ENCODE data around the gene KDM7A. TPM values are rescaled to one million over a fixed set of nuclear protein-coding genes. Genes with fewer than 3 reads are reported as not detected.

The KDM7A gene
- total RNA-seq, 2 experiments from 2014 or later: 43.3 to 46.5 TPM

DNA sequence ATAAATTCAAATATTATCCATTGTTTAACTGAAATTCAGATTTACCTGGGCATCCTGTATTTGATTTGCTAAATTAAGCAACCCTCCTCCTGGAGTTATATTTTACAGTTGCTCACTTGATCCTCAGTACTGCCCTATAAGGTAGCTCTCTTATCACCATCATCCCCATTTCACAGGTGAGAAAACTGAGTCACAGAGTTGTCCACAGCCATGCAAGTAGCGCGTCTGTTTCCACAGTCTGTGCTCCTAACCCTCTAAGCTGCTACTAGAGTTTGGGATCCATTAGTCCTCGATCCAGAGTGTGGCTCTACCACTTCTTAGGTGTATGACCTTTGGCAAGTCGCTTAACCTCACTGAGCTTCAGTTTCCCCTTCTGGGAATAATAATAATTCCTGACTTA lies 34.9 kb upstream of the KDM7A start:
- intact Hi-C loops (cut with DNase I, micrococcal nuclease): no loop called here
- H3K4me1 Mint-ChIP-seq (ENCODE audit: low read depth): peaks cover 63% of the 10 kb centered on the region
- CTCF ChIA-PET: no interaction called here

GRCh38 chr7:140209866-140210609 lies 33.3 kb upstream of the KDM7A start:
- intact Hi-C loops (cut with DNase I, micrococcal nuclease): no loop called here
- ChIA-PET CTCF (interaction anchor here (1.1 kb wide), 1 partner anchor 10 kb away, joined by 3 read pairs; no protein-coding TSS in a partner anchor), POLR2A (interaction anchor here (0.6 to 5.2 kb wide), 5 partner anchors 11 to 97 kb away, joined by 3 to 43 read pairs (median 4); partner anchors contain the start of gene KDM7A)
- peak; percentile 74 for ATAC-seq (ENCODE audit: poor library complexity)
- peak overlapping the region; percentile 28 for H3K4me3 ChIP-seq (ENCODE audit: low read length)
- H3K27ac ChIP-seq (ENCODE audit: low read depth in 1 of 2, low read length in 2 of 2): no peak overlapping the region
- H3K27me3 ChIP-seq (ENCODE audit: control insufficient read depth in 1 of 2, insufficient read depth in 2 of 2, low read length in 2 of 2): no peaks in the 10 kb centered on the region
- H3K27me3 Mint-ChIP-seq: no peaks in the 10 kb centered on the region
- H3K4me1 ChIP-seq (ENCODE audit: insufficient read depth, low read length): peaks cover 44% of the 10 kb centered on the region
- no peaks in the 10 kb centered on the region for H3K9me3 Mint-ChIP-seq
- no peak for TF ChIP-seq CTCF (IDR thresholded peaks at IDR 0.05)
- peak overlapping the region; percentile 30 for H3K27ac Mint-ChIP-seq
- H3K4me1 Mint-ChIP-seq (ENCODE audit: low read depth): peaks cover 65% of the 10 kb centered on the region
- H3K36me3 ChIP-seq (ENCODE audit: insufficient read depth, low read length): no peaks in the 10 kb centered on the region
- peak in 11 of 14 experiments; percentile 15 to 66 (median 39) for DNase-seq
- H3K4me3 Mint-ChIP-seq: peak overlapping the region; percentile 56
- H3K9me3 ChIP-seq (ENCODE audit: control insufficient read depth in 1 of 2, insufficient read depth in 1 of 2, low read length in 2 of 2): no peaks in the 10 kb centered on the region
- no peaks in the 10 kb centered on the region for H3K36me3 Mint-ChIP-seq (ENCODE audit: low read depth)

More for the DNA sequence above, 34.9 kb upstream of the KDM7A start:
- H3K4me1 ChIP-seq (ENCODE audit: insufficient read depth, low read length): peaks cover 47% of the 10 kb centered on the region
- H3K36me3 ChIP-seq (ENCODE audit: insufficient read depth, low read length): no peaks in the 10 kb centered on the region
- TF ChIP-seq CTCF (IDR thresholded peaks at IDR 0.05): no peak
- POLR2A ChIA-PET: interaction anchor here (1.1 to 2.4 kb wide), 3 partner anchors 14 to 35 kb away, joined by 3 to 13 read pairs (median 5); partner anchors contain the start of gene KDM7A
- Mint-ChIP-seq H3K9me3 (no peaks in the 10 kb centered on the region), H3K4me3 (no peak overlapping the region), H3K27ac (peak overlapping the region; percentile 31), H3K27me3 (no peaks in the 10 kb centered on the region), H3K36me3 (ENCODE audit: low read depth) (no peaks in the 10 kb centered on the region)
- H3K27ac ChIP-seq (ENCODE audit: low read depth in 1 of 2, low read length in 2 of 2): no peak overlapping the region
- no peaks in the 10 kb centered on the region for H3K27me3 ChIP-seq (ENCODE audit: control insufficient read depth in 1 of 2, insufficient read depth in 2 of 2, low read length in 2 of 2)
- no peak for ATAC-seq (ENCODE audit: poor library complexity)
- no peaks in the 10 kb centered on the region for H3K9me3 ChIP-seq (ENCODE audit: control insufficient read depth in 1 of 2, insufficient read depth in 1 of 2, low read length in 2 of 2)
- no peak overlapping the region for H3K4me3 ChIP-seq (ENCODE audit: low read length)
- DNase-seq: no peak

- no peaks in the 10 kb centered on the region for H3K27me3 ChIP-seq (ENCODE audit: control insufficient read depth in 1 of 2, insufficient read depth in 2 of 2, low read length in 2 of 2)
- intact Hi-C loops (cut with DNase I, micrococcal nuclease): no loop called here
- TF ChIP-seq CTCF (IDR thresholded peaks at IDR 0.05): no peak
- peak overlapping the region; percentile 19 for H3K27ac Mint-ChIP-seq
- no peaks in the 10 kb centered on the region for H3K27me3 Mint-ChIP-seq
- ATAC-seq (ENCODE audit: poor library complexity) (no peak), DNase-seq (no peak)
- H3K4me1 ChIP-seq (ENCODE audit: insufficient read depth, low read length): peaks cover 28% of the 10 kb centered on the region
- H3K9me3 Mint-ChIP-seq: no peaks in the 10 kb centered on the region
- no peaks in the 10 kb centered on the region for H3K36me3 ChIP-seq (ENCODE audit: insufficient read depth, low read length)
- no peak overlapping the region for H3K4me3 ChIP-seq (ENCODE audit: low read length)
- ChIA-PET POLR2A (interaction anchor here (0.8 to 5.2 kb wide), 4 partner anchors 17 to 30 kb away, joined by 3 to 43 read pairs (median 8); partner anchors contain the start of gene KDM7A), CTCF (interaction anchor here (0.6 to 1.4 kb wide), 3 partner anchors 21 to 43 kb away, joined by 3 read pairs; no protein-coding TSS in a partner anchor)
- no peaks in the 10 kb centered on the region for H3K36me3 Mint-ChIP-seq (ENCODE audit: low read depth)
- no peak overlapping the region for H3K27ac ChIP-seq (ENCODE audit: low read depth in 1 of 2, low read length in 2 of 2)
- peaks cover 42% of the 10 kb centered on the region for H3K4me1 Mint-ChIP-seq (ENCODE audit: low read depth)
- no peaks in the 10 kb centered on the region for H3K9me3 ChIP-seq (ENCODE audit: control insufficient read depth in 1 of 2, insufficient read depth in 1 of 2, low read length in 2 of 2)
- H3K4me3 Mint-ChIP-seq: peak overlapping the region; percentile 16
These were observed 30.0 kb upstream of the KDM7A start for GRCh38 chr7:140206616-140207389.
